HG03175 (cell line): ENCODE data around the gene ZNF385D.

Experiments
- ATAC-seq: cut with Tn5 transposase; IDR thresholded peaks from one replicate; pipeline ENCODE4 v1.9.1; 2021; ENCODE audit warnings: mild to moderate bottlenecking, moderate library complexity; ENCODE audit not compliant: unreplicated experiment

The ZNF385D gene

DNA sequence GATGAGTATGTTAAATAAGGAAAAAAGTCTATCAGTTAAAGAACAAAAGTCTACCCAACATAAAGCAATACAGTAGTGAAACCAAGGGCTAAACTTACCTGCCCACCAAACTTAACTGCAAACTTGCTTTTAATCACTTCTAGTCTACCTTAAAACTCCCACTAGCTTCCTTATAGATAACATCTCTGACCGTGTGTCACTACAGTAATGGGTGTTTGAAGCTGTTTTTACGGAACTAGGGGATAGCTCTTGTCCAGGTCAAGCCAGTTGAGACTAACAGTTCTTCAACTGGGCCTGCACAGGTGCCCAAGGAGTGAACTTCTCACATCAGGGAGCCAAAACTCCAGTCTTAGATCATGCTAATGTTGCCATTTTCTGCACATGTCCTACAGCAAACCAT is 132.3 kb downstream of the ZNF385D start:
- ATAC-seq = no peak

DNA sequence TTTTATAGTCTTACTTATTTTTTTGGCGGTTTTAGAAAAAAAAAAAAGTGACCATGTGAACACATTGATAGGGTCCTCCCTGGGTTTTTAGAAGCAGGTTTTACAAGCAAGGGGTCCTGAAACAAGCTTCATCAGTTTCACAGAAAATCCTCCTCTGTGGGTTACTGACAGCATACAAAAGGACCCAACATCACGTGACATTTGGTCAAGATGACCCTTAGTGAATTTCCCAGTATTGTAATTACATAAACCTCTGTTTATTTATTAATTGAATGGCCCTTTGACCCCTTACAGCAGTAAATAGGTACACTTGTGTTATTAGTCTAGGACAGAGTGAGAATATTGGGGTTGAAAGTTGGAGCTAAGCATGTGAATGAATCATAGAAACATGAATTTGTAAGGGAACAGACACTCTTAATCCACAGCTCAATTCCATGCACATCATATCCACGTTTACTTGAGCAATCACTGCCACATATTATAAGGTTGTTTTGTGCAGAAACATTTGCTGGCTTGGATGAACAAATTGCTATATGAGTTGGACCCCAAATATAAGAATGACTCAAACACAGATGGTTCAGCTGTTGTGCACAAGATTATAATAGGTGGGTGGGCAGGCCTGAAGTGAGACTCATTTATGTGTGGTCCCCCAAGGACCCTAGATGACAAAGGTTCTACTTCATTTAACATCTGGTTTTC is 137.5 kb downstream of the ZNF385D start:
- ATAC-seq = no peak

- no peak for ATAC-seq
Observed at GRCh38 chr3:21601178-21601577, 149.8 kb downstream of the ZNF385D start.

- no peak for ATAC-seq
Observed at GRCh38 chr3:21599890-21600289, 151.1 kb downstream of the ZNF385D start.

DNA sequence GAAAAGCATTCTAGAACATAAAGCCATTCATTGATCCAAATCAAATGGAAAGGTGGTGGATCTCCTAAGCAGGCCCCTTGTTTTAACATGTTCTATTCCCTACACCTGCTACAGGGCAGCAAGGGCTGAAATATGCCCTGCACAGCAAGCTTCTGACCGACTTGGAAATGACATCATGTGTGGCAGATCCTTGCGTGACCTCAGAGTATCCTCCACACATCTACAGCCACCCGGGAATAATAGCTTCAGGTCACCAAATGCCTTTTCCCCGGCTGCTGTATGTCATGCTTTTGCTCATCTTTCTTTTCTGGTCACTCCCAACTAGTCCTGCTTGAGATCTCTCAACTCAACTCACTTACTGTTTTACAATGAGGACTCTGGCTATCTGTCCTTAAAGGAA is 158.2 kb downstream of the ZNF385D start:
- no peak for ATAC-seq

- no peak for ATAC-seq
Observed at GRCh38 chr3:21587894-21588293, 163.1 kb downstream of the ZNF385D start.

DNA sequence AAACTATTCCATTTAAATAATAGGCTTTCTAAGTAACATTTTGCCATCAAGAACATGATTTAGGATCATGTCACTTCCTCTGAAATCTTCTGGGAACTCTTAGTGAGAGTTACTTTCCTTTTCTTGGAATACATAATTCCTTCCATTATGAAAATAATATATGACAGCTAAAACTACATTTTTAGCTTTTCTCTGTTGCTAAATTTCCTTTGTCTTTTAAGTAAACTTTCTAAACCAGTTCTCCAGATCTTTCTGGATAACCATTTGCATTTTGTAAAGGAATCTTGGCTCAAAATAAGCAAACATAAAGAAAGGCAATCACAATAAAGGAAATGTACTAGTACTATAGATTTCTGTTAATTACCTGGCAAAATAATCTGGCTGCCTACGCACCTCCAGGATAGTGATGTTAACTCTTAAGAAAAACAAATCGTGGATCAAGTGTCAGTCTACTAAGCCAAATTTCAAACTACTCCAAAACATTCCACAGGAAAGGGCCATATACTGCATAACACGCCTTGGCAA is 165.7 kb downstream of the ZNF385D start:
- ATAC-seq = no peak

DNA sequence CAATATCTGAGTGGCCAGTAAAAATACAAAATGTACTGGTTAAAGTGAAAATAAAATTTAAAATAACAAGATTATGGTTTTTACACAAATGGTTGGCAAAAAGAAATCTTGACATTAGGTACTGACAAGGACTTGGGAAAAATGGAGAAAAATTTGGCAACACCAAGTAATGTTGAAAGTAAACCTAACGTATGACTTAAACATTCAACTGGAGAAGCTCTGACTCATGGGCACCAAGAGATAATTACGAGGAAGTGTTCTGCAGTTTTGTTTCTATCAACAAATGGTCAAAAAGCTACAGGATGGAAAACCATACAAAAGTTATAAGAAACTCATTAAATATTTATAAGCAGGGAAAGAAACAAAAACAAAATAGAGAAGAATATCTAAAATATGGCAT is 177.7 kb downstream of the ZNF385D start:
- ATAC-seq = no peak

GRCh38 chr3:21564531-21564930 is 186.5 kb downstream of the ZNF385D start:
- no peak for ATAC-seq

DNA sequence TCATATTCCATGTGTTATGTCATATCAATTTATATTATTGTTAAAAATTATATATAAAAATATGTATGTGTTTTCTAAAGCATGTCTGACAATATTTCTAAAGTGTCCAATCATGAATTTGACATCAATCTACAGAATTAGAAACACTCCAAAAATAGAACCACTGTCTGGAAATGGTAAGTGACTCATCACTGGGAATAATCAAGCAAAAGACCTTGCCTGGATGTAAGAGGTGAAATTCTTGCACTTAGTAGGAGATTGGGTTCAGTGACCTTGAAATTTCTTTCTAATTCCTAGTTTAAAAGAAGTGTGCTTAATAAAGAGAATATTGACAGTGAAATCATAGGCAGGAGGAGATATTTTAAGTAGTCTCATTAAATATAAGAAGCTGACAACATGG is 188.8 kb downstream of the ZNF385D start:
- no peak for ATAC-seq

DNA sequence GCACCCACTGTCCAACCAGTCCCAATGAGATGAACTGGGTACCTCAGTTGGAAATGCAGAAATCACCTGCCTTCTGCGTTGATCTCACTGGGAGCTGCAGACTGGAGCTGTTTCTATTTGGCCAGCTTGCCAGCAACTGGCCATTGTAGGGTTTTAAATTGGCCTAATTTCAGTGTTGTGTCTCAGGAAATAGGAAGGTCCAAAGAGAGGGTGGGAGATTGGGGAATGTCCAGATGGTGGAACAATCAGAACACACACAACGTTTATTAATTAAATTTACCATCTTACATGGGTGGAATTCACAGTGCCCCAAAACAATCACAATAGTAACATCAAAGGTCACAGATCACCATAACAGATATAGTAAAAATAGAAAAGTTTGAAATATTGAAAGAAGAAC is 189.5 kb downstream of the ZNF385D start:
- no peak for ATAC-seq

GRCh38 chr3:21551019-21551418 is 200.0 kb downstream of the ZNF385D start:
- no peak for ATAC-seq

- no peak for ATAC-seq
Observed at GRCh38 chr3:21544076-21544462, 206.9 kb downstream of the ZNF385D start.

- ATAC-seq = no peak
Observed at GRCh38 chr3:21543380-21544075, 207.5 kb downstream of the ZNF385D start.

DNA sequence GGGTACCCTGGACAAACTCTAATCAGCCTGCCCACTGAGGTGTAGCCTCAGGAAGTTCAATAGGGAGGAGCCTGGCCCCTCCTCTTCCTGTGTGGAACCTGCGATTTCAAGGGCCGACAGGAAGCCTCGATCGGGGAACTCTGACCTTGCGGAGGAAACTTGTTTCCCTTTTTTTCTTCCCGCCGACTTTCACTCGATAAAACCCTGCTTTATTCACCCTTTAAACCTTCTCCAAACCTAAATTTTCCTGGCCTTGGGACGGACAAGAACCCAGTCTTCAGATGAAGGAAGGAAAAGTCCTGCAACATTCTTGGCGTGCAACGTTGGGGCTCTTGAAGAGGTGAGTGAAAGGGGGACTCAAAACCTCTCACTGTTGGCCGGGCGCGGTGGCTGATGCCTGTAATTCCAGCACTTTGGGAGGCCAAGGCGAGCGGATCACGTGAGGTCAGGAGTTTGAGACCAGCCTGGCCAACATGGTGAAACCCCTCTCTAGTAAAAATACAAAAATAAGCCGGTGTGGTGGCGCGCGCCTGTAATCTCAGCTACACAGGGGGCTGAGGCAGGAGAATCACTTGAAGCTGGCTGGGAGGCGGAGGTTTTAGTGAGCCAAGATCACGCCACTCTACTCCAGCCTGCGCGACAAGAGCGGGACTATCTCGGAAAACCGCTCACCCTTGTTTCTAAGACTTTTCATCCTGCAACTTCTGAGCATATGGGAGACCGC is 208.2 kb downstream of the ZNF385D start:
- ATAC-seq = no peak

DNA sequence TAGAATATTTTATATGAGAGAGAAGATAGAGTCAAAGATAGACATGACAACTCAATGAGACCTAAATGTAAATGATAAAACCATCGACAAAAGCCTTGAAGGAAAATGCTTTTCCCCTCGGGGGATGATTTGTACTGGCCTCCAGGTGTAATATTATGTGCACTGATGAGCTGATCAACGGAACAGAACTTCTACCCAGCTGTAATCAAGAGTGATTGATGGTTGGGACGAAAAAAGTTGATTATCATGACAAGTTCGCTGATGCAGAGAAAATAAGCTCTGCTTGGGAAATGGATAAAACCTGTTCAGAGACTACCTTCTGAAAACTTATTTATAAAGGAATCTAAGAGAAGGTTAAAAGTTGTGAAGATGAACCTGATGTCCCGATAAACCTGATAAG is 210.7 kb downstream of the ZNF385D start:
- ATAC-seq = no peak

GRCh38 chr3:21534462-21534861 is 216.5 kb downstream of the ZNF385D start:
- no peak for ATAC-seq

GRCh38 chr3:21533002-21533401 is 218.0 kb downstream of the ZNF385D start:
- ATAC-seq = no peak

DNA sequence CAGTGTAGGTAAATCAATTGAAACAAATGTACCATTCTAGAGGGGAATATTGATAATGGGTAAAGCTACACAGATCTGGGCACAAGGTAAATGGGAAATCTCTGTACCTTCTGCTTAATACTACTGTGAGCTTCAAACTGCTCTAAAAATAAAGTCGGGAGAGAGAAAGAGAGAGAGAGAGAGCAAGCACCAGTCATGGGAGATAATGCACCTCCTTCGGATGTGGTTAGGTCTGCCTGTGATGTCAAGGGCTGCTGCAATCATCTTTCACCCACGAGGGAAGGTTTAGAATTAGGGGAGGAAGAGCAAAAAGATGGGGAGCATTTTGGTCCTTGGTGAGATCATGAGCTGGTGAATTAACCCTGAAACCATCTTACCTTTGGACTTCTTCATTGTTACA is 219.1 kb downstream of the ZNF385D start:
- ATAC-seq = no peak

- ATAC-seq = no peak
Observed at GRCh38 chr3:21528291-21528995, 222.6 kb downstream of the ZNF385D start.

- ATAC-seq = no peak
Observed at GRCh38 chr3:21526461-21526860, 224.5 kb downstream of the ZNF385D start.
